ENCODE results near the gene NBEAL2.
A peak's percentile ranks its signal among the peaks of the same experiment; 100 is the strongest.

NBEAL2 gene

GRCh38 chr3:46996689-46997452 is 17.4 kb downstream of the NBEAL2 start:
- H3K27me3 ChIP-seq (replicated peaks): no peaks in the 10 kb centered on the region
- no peak overlapping the region for H3K4me3 ChIP-seq (ENCODE audit: low read depth, low read length)
- no peak for DNase-seq
- H3K36me3 ChIP-seq (replicated peaks): peaks cover 4% of the 10 kb centered on the region
- in situ Hi-C loops (cut with HindIII; ENCODE audit: low pct_ligation_motif_present, low sequenced_read_pairs): no loop called here
- no peak for TF ChIP-seq CTCF (IDR thresholded peaks at IDR 0.05; ENCODE audit: low read depth, low read length, missing control alignments)
- H3K27ac ChIP-seq: no peak overlapping the region

- Histone ChIP-seq H3K27me3 (replicated peaks) (no peaks in the 10 kb centered on the region), H3K4me3 (ENCODE audit: low read depth, low read length) (no peak overlapping the region), H3K36me3 (replicated peaks) (peaks cover 9% of the 10 kb centered on the region), H3K27ac (no peak overlapping the region)
- no peak for TF ChIP-seq CTCF (IDR thresholded peaks at IDR 0.05; ENCODE audit: low read depth, low read length, missing control alignments)
- no peak for DNase-seq
- in situ Hi-C loops (cut with HindIII; ENCODE audit: low pct_ligation_motif_present, low sequenced_read_pairs): no loop called here
Observed at GRCh38 chr3:46997453-46998091, 18.1 kb downstream of the NBEAL2 start.

GRCh38 chr3:46998121-46998851 is 18.8 kb downstream of the NBEAL2 start:
- in situ Hi-C loops (cut with HindIII; ENCODE audit: low pct_ligation_motif_present, low sequenced_read_pairs): no loop called here
- peaks cover 9% of the 10 kb centered on the region for H3K36me3 ChIP-seq (replicated peaks)
- H3K27me3 ChIP-seq (replicated peaks): no peaks in the 10 kb centered on the region
- peak; percentile 93 for TF ChIP-seq CTCF (IDR thresholded peaks at IDR 0.05; ENCODE audit: low read depth, low read length, missing control alignments)
- no peak overlapping the region for H3K27ac ChIP-seq
- peak; percentile 31 for DNase-seq
- H3K4me3 ChIP-seq (ENCODE audit: low read depth, low read length): no peak overlapping the region

GRCh38 chr3:46998852-46999515 is 19.5 kb downstream of the NBEAL2 start:
- H3K27me3 ChIP-seq (replicated peaks): no peaks in the 10 kb centered on the region
- H3K27ac ChIP-seq: no peak overlapping the region
- no peak for TF ChIP-seq CTCF (IDR thresholded peaks at IDR 0.05; ENCODE audit: low read depth, low read length, missing control alignments)
- no peak overlapping the region for H3K4me3 ChIP-seq (ENCODE audit: low read depth, low read length)
- in situ Hi-C loops (cut with HindIII; ENCODE audit: low pct_ligation_motif_present, low sequenced_read_pairs): no loop called here
- H3K36me3 ChIP-seq (replicated peaks): peaks cover 9% of the 10 kb centered on the region
- no peak for DNase-seq

- Histone ChIP-seq H3K27ac (no peak overlapping the region), H3K27me3 (replicated peaks) (no peaks in the 10 kb centered on the region), H3K4me3 (ENCODE audit: low read depth, low read length) (no peak overlapping the region), H3K36me3 (replicated peaks) (peaks cover 11% of the 10 kb centered on the region)
- TF ChIP-seq CTCF (IDR thresholded peaks at IDR 0.05; ENCODE audit: low read depth, low read length, missing control alignments): no peak
- in situ Hi-C loops (cut with HindIII; ENCODE audit: low pct_ligation_motif_present, low sequenced_read_pairs): no loop called here
- no peak for DNase-seq
Observed at GRCh38 chr3:46999516-47000197, 20.2 kb downstream of the NBEAL2 start.
